Fibroblast of lung (primary cell): Measurements from ENCODE around the gene DSP.

Experiments used
- CTCF ChIP-seq, 2 donors: IDR thresholded peaks in 1 of 2; conservative IDR thresholded peaks in 1 of 2; 1 replicate in 1 of 2; 2 replicates in 1 of 2; pipeline ENCODE4 v1.5.1; 2011 to 2012; ENCODE audit warnings: low read length in 2 of 2, control low read depth in 1 of 2, inconsistent platforms in 1 of 2, low read depth in 1 of 2, mild to moderate bottlenecking in 1 of 2
- EZH2 ChIP-seq: IDR thresholded peaks from 2 replicates; pipeline ENCODE4 v1.5.1; 2012; ENCODE audit warnings: low read length, control low read depth, mild to moderate bottlenecking; ENCODE audit errors: missing control alignments

DNA sequence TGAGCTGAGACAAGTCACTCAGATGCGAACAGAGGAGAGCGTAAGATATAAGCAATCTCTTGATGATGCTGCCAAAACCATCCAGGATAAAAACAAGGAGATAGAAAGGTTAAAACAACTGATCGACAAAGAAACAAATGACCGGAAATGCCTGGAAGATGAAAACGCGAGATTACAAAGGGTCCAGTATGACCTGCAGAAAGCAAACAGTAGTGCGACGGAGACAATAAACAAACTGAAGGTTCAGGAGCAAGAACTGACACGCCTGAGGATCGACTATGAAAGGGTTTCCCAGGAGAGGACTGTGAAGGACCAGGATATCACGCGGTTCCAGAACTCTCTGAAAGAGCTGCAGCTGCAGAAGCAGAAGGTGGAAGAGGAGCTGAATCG lies 39.1 kb downstream of the DSP start:
- TF ChIP-seq CTCF (conservative IDR thresholded peaks at IDR 0.05 in 1 of 2, IDR thresholded peaks at IDR 0.05 in 1 of 2; ENCODE audit: low read depth in 1 of 2, low read length in 2 of 2) (no peak), EZH2 (no peak)
